Measurements from ENCODE around the gene MYRFL.

The MYRFL gene

DNA sequence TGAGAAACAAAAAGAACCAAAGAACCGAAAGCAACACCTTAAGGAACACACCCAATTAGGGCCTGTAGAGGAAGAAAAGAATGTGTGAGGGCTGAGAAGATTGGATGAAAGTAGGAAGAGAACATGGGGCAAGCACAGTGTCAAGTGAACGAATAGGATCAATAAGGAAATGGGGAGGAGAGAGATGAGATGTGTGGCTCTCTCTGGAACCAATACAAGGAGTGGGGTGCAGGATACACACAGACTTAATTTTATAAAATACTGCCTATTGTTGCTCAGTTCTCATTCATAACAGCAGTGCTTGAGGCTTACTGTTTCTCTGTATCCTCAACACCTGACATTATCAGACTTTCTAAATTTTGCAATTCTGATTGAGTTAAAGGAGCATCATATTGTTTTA is 93.3 kb downstream of the MYRFL start:
- DNase-seq (ENCODE audit: low read depth), result no peak
- no peak overlapping the region for H3K4me3 ChIP-seq (ENCODE audit: low read length)
- TF ChIP-seq, protein P1, sequence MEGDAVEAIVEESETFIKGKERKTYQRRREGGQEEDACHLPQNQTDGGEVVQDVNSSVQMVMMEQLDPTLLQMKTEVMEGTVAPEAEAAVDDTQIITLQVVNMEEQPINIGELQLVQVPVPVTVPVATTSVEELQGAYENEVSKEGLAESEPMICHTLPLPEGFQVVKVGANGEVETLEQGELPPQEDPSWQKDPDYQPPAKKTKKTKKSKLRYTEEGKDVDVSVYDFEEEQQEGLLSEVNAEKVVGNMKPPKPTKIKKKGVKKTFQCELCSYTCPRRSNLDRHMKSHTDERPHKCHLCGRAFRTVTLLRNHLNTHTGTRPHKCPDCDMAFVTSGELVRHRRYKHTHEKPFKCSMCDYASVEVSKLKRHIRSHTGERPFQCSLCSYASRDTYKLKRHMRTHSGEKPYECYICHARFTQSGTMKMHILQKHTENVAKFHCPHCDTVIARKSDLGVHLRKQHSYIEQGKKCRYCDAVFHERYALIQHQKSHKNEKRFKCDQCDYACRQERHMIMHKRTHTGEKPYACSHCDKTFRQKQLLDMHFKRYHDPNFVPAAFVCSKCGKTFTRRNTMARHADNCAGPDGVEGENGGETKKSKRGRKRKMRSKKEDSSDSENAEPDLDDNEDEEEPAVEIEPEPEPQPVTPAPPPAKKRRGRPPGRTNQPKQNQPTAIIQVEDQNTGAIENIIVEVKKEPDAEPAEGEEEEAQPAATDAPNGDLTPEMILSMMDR (conservative IDR thresholded peaks at IDR 0.05; ENCODE audit: low read length), result no peak

DNA sequence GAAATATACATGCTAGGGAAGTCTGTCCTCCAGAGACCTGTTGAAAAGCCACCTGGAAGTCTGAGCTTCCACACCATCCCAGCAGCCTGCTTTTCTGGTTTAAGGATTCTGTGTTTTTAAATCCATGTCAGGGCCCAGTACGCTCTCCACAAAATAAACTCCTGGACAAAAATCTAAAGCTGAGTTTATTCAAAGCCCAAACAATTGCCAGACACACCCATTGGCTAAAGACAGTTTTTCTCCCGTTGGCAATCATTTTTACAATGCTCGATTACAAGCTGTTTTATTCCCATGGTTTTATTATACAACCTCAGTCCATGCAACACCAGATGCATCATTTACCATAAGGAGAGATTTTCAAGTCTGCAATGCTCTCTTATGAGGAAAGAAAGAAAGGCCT is 94.5 kb downstream of the MYRFL start:
- no peak for DNase-seq (ENCODE audit: low read depth)
- TF ChIP-seq, protein P1 (conservative IDR thresholded peaks at IDR 0.05; ENCODE audit: low read length), result no peak
- no peak overlapping the region for H3K4me3 ChIP-seq (ENCODE audit: low read length)

GRCh38 chr12:69921831-69922230 is 96.8 kb downstream of the MYRFL start:
- no peak overlapping the region for H3K4me3 ChIP-seq (ENCODE audit: low read length)
- DNase-seq (ENCODE audit: low read depth), result no peak
- TF ChIP-seq, protein P1 (conservative IDR thresholded peaks at IDR 0.05; ENCODE audit: low read length), result no peak

- DNase-seq (ENCODE audit: low read depth), result no peak
- TF ChIP-seq, protein P1 (conservative IDR thresholded peaks at IDR 0.05; ENCODE audit: low read length), result no peak
- H3K4me3 ChIP-seq (ENCODE audit: low read length), result no peak overlapping the region
These were observed 98.0 kb downstream of the MYRFL start for GRCh38 chr12:69922999-69923398.

DNA sequence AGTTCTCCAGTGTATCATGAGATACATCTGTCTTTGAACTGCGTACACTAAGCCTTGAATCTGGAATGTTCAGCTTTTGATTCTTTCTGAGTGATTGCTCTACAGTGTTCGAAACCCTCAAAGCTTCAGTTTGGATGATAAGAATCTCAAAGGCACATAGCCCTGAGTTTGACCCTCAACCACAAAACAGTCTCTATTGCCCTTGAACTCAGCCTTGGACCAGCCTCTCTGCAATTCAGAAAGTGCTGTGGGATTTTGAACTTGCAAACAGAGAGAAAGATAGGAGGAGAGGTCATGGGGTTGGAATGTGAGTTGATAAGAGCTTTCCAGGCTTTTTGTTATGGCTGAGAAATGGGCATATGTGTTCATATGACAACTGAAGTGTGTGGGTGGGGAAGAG is 100.3 kb downstream of the MYRFL start:
- H3K4me3 ChIP-seq (ENCODE audit: low read length), result no peak overlapping the region
- DNase-seq (ENCODE audit: low read depth), result no peak
- TF ChIP-seq, protein P1 (conservative IDR thresholded peaks at IDR 0.05; ENCODE audit: low read length), result no peak

DNA sequence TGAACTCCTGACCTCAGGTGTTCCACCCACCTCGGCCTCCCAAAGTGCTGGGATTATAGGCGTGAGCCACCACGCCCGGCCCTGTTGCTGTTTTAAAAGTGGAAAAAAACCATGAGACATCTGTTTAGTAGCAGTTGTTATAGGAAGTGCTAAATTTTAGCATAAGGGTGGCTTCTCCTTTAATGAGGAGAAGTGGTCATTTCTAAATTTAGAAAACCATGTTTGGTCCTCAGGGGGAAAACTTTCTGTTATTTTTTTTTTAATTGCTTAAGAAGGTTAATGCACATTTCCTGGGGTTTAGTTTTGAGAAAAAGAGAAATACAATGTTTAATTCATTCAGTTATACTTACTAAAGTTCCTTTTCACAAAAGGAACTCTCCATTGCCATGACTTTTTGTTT is 102.1 kb downstream of the MYRFL start:
- TF ChIP-seq, protein P1 (conservative IDR thresholded peaks at IDR 0.05; ENCODE audit: low read length), result no peak
- no peak for DNase-seq (ENCODE audit: low read depth)
- H3K4me3 ChIP-seq (ENCODE audit: low read length), result no peak overlapping the region

- TF ChIP-seq, protein P1 (conservative IDR thresholded peaks at IDR 0.05; ENCODE audit: low read length), result no peak
- no peak overlapping the region for H3K4me3 ChIP-seq (ENCODE audit: low read length)
- DNase-seq (ENCODE audit: low read depth), result no peak
These were observed 104.1 kb downstream of the MYRFL start for GRCh38 chr12:69929125-69929524.

Measured in AG10803 (cell line).